ENCODE measurements around the gene CA10.

The CA10 gene

GRCh38 chr17:51999654-52000053 is 158.9 kb downstream of the CA10 start:
- H3K27me3 ChIP-seq (ENCODE audit: insufficient read depth, low read depth, severe bottlenecking): no peaks in the 10 kb centered on the region
- H3K9me3 ChIP-seq (ENCODE audit: severe bottlenecking): no peaks in the 10 kb centered on the region
- DNase-seq: no peak
- no peak overlapping the region for H3K4me3 ChIP-seq (ENCODE audit: low read depth, low read length)
- H3K36me3 ChIP-seq: no peaks in the 10 kb centered on the region
- TF ChIP-seq, protein P1, sequence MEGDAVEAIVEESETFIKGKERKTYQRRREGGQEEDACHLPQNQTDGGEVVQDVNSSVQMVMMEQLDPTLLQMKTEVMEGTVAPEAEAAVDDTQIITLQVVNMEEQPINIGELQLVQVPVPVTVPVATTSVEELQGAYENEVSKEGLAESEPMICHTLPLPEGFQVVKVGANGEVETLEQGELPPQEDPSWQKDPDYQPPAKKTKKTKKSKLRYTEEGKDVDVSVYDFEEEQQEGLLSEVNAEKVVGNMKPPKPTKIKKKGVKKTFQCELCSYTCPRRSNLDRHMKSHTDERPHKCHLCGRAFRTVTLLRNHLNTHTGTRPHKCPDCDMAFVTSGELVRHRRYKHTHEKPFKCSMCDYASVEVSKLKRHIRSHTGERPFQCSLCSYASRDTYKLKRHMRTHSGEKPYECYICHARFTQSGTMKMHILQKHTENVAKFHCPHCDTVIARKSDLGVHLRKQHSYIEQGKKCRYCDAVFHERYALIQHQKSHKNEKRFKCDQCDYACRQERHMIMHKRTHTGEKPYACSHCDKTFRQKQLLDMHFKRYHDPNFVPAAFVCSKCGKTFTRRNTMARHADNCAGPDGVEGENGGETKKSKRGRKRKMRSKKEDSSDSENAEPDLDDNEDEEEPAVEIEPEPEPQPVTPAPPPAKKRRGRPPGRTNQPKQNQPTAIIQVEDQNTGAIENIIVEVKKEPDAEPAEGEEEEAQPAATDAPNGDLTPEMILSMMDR (IDR thresholded peaks at IDR 0.05; ENCODE audit: low read depth, low read length): no peak
- no peak overlapping the region for H3K27ac ChIP-seq

- H3K27me3 ChIP-seq (ENCODE audit: insufficient read depth, low read depth, severe bottlenecking): no peaks in the 10 kb centered on the region
- no peaks in the 10 kb centered on the region for H3K9me3 ChIP-seq (ENCODE audit: severe bottlenecking)
- DNase-seq: no peak
- H3K27ac ChIP-seq: no peak overlapping the region
- no peak overlapping the region for H3K4me3 ChIP-seq (ENCODE audit: low read depth, low read length)
- TF ChIP-seq, protein P1 (IDR thresholded peaks at IDR 0.05; ENCODE audit: low read depth, low read length): no peak
- H3K36me3 ChIP-seq: no peaks in the 10 kb centered on the region
These were observed 160.8 kb downstream of the CA10 start for GRCh38 chr17:51997723-51998122.

- Histone ChIP-seq H3K36me3 (no peaks in the 10 kb centered on the region), H3K4me3 (ENCODE audit: low read depth, low read length) (no peak overlapping the region), H3K27me3 (ENCODE audit: insufficient read depth, low read depth, severe bottlenecking) (no peaks in the 10 kb centered on the region), H3K27ac (no peak overlapping the region), H3K9me3 (ENCODE audit: severe bottlenecking) (no peaks in the 10 kb centered on the region)
- TF ChIP-seq, protein P1 (IDR thresholded peaks at IDR 0.05; ENCODE audit: low read depth, low read length): no peak
- no peak for DNase-seq
These were observed 162.6 kb downstream of the CA10 start for GRCh38 chr17:51995797-51996403.

DNA sequence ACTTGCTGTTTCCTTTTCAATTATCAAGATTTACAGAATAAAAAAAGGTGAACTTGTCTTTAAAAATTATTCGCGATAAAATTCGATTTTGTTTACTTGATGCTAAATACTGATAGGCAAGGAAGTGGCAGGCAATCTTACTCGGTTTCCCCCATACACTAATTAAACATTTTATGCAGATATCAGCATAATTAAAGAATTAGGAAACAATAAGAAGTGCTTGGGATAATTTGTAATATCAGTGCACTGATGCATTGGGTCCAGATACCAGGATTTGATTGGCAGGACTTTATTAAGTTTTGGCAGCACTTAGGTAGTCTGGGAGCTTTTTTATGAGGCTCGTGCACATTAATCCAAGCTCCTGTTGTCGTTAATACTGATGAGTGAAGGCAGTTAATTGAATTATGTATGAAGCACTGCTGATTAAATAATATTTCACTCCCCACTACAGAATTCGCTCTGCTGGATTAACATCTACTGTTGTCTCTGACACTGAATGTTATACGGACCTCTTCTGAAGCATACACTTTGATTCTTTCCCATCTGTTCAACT is 165.6 kb downstream of the CA10 start:
- no peaks in the 10 kb centered on the region for H3K36me3 ChIP-seq
- no peak overlapping the region for H3K4me3 ChIP-seq (ENCODE audit: low read depth, low read length)
- H3K27me3 ChIP-seq (ENCODE audit: insufficient read depth, low read depth, severe bottlenecking): no peaks in the 10 kb centered on the region
- no peaks in the 10 kb centered on the region for H3K9me3 ChIP-seq (ENCODE audit: severe bottlenecking)
- no peak overlapping the region for H3K27ac ChIP-seq
- TF ChIP-seq, protein P1 (IDR thresholded peaks at IDR 0.05; ENCODE audit: low read depth, low read length): no peak
- no peak for DNase-seq

DNA sequence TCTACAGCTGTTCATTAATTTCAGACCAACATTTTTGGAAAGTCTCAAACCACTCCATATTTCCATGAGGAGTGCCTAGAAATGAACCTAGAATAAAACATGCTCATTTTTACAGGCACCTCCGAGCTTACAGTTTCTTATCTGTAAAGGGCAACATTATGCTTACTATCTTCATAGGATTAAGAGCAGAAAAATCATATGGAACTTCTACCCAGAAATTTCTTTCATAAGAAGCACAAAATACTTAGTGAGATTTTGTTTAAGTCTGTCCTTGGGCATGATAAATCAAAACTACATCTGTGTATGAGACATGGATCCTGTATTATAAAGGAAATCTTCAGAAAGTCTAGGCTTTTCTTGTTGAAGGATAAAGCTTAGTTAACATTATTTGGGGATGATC is 187.4 kb downstream of the CA10 start:
- TF ChIP-seq, protein P1 (IDR thresholded peaks at IDR 0.05; ENCODE audit: low read depth, low read length): no peak
- Histone ChIP-seq H3K9me3 (ENCODE audit: severe bottlenecking) (peaks cover 4% of the 10 kb centered on the region), H3K36me3 (no peaks in the 10 kb centered on the region), H3K4me3 (ENCODE audit: low read depth, low read length) (no peak overlapping the region), H3K27ac (no peak overlapping the region), H3K27me3 (ENCODE audit: insufficient read depth, low read depth, severe bottlenecking) (no peaks in the 10 kb centered on the region)
- DNase-seq: no peak

DNA sequence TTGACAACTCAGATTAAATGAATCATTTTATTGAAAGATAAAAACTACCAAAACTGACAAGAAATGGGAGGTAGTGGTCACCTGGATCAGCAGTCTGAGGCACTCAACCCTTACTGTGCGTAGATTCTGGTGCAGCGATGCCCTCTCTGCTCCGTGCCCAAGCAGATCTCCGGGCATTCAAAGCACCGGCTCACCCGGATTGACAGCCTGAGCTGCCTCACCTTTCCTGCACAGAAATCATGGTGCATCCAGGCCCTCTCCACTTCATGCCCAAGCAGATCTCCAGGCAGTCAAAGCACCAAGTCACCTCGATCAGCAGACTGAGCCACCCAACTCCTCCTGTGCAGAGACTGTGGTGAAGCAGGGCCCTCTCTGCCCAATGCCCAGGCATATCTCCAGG is 196.8 kb downstream of the CA10 start:
- Histone ChIP-seq H3K36me3 (no peaks in the 10 kb centered on the region), H3K4me3 (ENCODE audit: low read depth, low read length) (no peak overlapping the region), H3K27ac (no peak overlapping the region), H3K9me3 (ENCODE audit: severe bottlenecking) (peaks cover 20% of the 10 kb centered on the region), H3K27me3 (ENCODE audit: insufficient read depth, low read depth, severe bottlenecking) (no peaks in the 10 kb centered on the region)
- no peak for DNase-seq
- TF ChIP-seq, protein P1 (IDR thresholded peaks at IDR 0.05; ENCODE audit: low read depth, low read length): no peak

Measured in WERI-Rb-1 (cell line).